Left colon (tissue), 2 donors: ENCODE results near the gene ZNF827. TPM values are rescaled to one million over a fixed set of nuclear protein-coding genes. Genes with fewer than 3 reads are reported as not detected.

Experiments
- ATAC-seq: fragments of 200-7000 bp; cut with Tn5 transposase; one replicate; pipeline ENCODE4 v1.9.1; 2020; ENCODE audit warnings: mild to moderate bottlenecking, moderate library complexity
- DNase-seq, 2 donors: peaks; one replicate each; pipeline ENCODE4 v3.0.0-alpha.2; 2020
- intact Hi-C, 2 donors: fragments of 100-400 bp; cut with DNase I in 1 of 2; cut with micrococcal nuclease in 1 of 2; formaldehyde crosslinking; loops; one replicate each; pipeline versions ENCODE4 v1.11.2 to v1.14.0; 2022; cut with DNase I, micrococcal nuclease
- total RNA-seq, 2 donors: library from RNA; stranded (reverse); fragmentation: NEBNext Ultra II Directional; extraction: Animal tissue kit (Norgen Biotek cat#: 25700); gene quantifications; one replicate each; pipeline ENCODE4 v1.2.1, GENCODE V29; 2021
- donor health status: DM: no; HTN: no; CAD: no.
- donor health status: DM: yes; HTN: yes; CAD: no.

ZNF827 gene
- total RNA-seq, 2 donors from 2014 or later, result 21.0 to 29.4 TPM

DNA sequence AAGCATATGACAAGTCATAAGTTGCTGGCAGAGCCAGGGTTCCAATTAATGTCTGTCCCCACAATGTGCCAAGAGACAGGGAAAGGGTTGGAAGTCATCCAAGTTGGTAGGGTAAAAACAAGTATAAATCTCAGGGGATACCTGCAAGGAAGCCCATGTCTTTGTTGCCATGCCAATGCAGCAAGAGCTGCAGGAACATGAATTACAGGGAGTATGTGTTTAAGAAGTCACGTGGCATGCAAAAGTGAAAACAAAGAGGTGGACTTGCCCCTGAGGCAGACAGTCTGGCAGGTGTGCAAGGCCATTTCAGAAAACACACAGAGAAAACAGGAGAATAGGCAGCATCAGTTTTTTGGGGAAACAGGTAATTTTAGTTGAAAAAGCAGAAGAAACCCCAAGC, 229.3 kb downstream of the ZNF827 start:
- intact Hi-C loops, result no loop called here
- DNase-seq (no peak), ATAC-seq (peak; percentile 69)

Other genes with a start within 250 kb of the ZNF827 start
- 10 to 100 TPM; 20.2 to 24.7 TPM for gene LSM6, start 236.9 kb upstream of the ZNF827 start, total RNA-seq